ENCODE results near the gene ITGB6. TPM values are rescaled to one million over a fixed set of nuclear protein-coding genes. Genes with fewer than 3 reads are reported as not detected.

The ITGB6 gene
- total RNA-seq, 1 experiment from 2014 or later = 84.8 TPM

DNA sequence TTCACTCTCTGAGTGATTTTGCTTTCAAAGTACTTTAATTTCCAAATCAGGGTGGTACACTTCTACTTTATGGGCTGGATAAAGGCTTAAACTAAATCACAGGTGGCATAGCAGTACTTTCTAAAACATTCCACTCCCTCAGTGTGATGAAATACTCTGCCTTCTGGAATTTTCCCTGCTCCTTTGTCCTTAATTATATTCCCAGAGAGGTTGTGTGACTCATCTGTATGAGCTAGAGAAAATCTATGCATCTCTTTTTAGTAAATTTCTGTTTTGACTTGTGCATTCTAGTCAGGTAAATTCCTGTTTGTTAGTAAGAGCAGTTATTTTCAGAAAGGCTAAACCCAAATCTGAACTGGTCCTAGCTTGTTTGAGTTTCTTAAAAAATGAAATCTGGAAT, 108.7 kb downstream of the ITGB6 start:
- intact Hi-C loops (cut with micrococcal nuclease; ENCODE audit: unreplicated experiment) = no loop called here
- H3K4me1 Mint-ChIP-seq (ENCODE audit: low read depth, unreplicated experiment) = no peaks in the 10 kb centered on the region
- H3K36me3 Mint-ChIP-seq (ENCODE audit: insufficient read depth, unreplicated experiment) = peaks cover 24% of the 10 kb centered on the region
- peaks cover 21% of the 10 kb centered on the region for H3K9me3 Mint-ChIP-seq (ENCODE audit: low read depth, unreplicated experiment)
- no peak for DNase-seq
- no peak overlapping the region for H3K27ac Mint-ChIP-seq (ENCODE audit: unreplicated experiment)
- no peaks in the 10 kb centered on the region for H3K27me3 Mint-ChIP-seq (ENCODE audit: unreplicated experiment)
- H3K4me3 Mint-ChIP-seq (ENCODE audit: low read depth, unreplicated experiment) = no peak overlapping the region
- TF ChIP-seq, protein P1, sequence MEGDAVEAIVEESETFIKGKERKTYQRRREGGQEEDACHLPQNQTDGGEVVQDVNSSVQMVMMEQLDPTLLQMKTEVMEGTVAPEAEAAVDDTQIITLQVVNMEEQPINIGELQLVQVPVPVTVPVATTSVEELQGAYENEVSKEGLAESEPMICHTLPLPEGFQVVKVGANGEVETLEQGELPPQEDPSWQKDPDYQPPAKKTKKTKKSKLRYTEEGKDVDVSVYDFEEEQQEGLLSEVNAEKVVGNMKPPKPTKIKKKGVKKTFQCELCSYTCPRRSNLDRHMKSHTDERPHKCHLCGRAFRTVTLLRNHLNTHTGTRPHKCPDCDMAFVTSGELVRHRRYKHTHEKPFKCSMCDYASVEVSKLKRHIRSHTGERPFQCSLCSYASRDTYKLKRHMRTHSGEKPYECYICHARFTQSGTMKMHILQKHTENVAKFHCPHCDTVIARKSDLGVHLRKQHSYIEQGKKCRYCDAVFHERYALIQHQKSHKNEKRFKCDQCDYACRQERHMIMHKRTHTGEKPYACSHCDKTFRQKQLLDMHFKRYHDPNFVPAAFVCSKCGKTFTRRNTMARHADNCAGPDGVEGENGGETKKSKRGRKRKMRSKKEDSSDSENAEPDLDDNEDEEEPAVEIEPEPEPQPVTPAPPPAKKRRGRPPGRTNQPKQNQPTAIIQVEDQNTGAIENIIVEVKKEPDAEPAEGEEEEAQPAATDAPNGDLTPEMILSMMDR (IDR thresholded peaks at IDR 0.05; ENCODE audit: unreplicated experiment) = no peak
- no TSS peak for BruUV-seq (replicated peaks)
- CTCF ChIA-PET = no interaction called here

DNA sequence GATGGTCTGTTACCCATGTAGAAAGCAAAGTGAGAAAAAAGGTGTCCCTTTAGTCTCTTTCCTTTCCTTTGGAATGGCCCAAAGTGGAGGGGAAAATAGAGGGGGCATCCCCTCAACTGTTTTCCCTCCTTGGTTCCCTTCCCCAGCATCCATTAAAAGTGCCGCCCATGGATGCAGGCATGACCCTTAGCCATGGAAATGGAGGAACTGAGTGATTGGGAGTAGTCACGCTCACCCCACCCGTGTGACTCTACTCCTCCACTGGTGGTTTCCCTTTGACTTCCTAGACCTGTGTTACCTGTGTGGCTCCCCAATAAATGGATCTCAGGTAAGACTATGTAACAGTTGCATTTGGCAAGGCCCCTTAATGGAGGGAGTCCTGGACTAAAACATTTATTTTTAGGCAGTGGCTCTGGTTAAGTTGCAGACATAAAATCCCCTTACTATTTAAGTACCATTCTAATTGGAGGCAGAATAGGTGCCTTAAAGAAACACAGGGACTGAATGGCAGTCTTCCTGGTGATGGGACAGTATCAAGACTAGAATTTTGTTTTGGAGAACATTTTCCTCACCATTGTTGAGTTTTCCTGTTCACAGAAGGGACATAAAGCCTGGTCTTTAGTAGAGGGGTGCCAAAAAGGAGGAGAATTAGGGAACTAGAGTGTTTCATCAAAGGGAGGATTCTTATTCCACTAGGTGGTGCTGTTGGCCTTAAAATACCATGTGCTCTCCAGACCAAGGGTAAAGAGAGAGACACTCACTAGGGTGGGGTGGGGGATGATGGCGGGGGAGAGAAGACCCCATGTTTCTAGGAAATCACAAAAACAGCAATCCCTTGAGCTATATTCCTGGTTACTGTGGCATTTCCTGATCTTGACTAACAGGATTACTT, 112.0 kb downstream of the ITGB6 start:
- Mint-ChIP-seq H3K36me3 (ENCODE audit: insufficient read depth, unreplicated experiment) (peaks cover 21% of the 10 kb centered on the region), H3K4me3 (ENCODE audit: low read depth, unreplicated experiment) (no peak overlapping the region)

DNA sequence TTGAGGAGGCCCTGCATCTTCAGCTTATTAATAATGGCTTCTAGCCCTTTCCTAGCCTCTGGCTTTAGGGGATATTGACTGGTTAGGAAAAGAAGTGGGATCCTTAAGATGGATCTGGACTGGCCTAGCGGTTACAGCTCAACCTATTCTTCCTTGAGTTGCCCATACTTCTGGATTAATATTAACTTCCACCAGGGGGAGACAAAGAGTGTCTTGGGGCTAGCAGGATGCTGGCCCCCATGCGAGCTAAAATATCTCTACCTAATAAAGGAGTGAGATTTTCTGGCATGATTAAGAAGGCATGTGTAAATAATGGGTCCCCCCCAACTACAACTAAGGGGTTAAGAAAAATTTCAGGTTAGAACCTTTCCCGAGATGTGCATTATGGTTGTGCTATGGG, 114.4 kb downstream of the ITGB6 start:
- CTCF ChIA-PET = interaction anchor here (1.4 kb wide), 1 partner anchor 9 kb away, joined by 5 read pairs; no protein-coding TSS in a partner anchor

More for the DNA sequence above, 112.0 kb downstream of the ITGB6 start:
- no peak overlapping the region for H3K27ac Mint-ChIP-seq (ENCODE audit: unreplicated experiment)
- peak; percentile 5 for DNase-seq
- peaks cover 14% of the 10 kb centered on the region for H3K9me3 Mint-ChIP-seq (ENCODE audit: low read depth, unreplicated experiment)
- TF ChIP-seq, protein P1 (IDR thresholded peaks at IDR 0.05; ENCODE audit: unreplicated experiment) = peak; percentile 18
- intact Hi-C loops (cut with micrococcal nuclease; ENCODE audit: unreplicated experiment) = no loop called here
- CTCF ChIA-PET = no interaction called here
- no peaks in the 10 kb centered on the region for H3K4me1 Mint-ChIP-seq (ENCODE audit: low read depth, unreplicated experiment)
- no TSS peak for BruUV-seq (replicated peaks)
- no peaks in the 10 kb centered on the region for H3K27me3 Mint-ChIP-seq (ENCODE audit: unreplicated experiment)

DNA sequence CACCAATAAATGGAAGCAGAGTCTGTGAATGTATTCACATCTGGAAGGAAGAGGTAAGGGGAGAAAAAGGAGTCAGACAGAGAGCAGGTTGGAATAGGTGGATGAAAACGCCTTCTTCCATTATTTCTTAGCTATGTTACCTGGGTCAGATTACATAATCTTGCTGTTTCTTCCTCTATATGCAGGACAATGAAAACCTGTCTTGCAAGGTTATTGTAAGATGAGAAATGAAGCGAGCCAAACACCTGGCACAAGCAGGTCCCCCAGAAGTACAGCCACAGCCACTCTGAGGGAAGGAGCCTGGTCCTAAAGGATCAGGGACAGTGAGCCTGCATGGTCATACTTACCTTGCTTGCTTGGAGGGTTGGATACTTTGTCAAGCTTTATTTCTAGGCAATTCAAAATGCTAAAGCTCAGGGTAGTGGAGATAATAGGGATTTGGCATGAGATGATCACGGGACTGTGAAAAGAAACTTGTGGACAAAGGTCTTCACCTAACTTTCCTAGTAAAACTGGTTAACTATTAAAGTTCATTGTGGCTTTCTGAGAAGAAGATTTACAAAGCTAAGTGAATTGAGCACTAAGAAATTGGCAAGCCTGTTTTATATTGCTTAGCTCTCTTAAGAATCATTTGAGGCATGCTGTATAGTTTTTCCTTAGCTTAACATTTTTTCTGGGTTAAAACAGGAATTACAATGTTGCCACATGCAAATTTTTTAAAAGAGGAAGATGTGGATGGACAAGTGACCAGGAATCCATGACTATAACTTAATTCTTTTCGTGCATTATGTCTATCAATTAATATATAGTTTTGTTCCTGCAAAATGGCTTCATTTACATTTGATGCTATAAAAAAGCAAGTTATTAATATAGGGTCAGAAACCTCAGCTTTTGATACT, 121.9 kb downstream of the ITGB6 start:
- no TSS peak for BruUV-seq (replicated peaks)
- peaks cover 17% of the 10 kb centered on the region for H3K4me1 Mint-ChIP-seq (ENCODE audit: low read depth, unreplicated experiment)
- H3K36me3 Mint-ChIP-seq (ENCODE audit: insufficient read depth, unreplicated experiment) = peaks cover 10% of the 10 kb centered on the region
- H3K4me3 Mint-ChIP-seq (ENCODE audit: low read depth, unreplicated experiment) = peak overlapping the region; percentile 63
- DNase-seq = peak; percentile 47
- TF ChIP-seq, protein P1 (IDR thresholded peaks at IDR 0.05; ENCODE audit: unreplicated experiment) = no peak
- no peaks in the 10 kb centered on the region for H3K27me3 Mint-ChIP-seq (ENCODE audit: unreplicated experiment)
- CTCF ChIA-PET = interaction anchor here (0.6 to 1.6 kb wide), 6 partner anchors 7 to 246 kb away, joined by 3 to 5 read pairs (median 4); no protein-coding TSS in a partner anchor
- intact Hi-C loops (cut with micrococcal nuclease; ENCODE audit: unreplicated experiment) = no loop called here
- peak overlapping the region; percentile 89 for H3K27ac Mint-ChIP-seq (ENCODE audit: unreplicated experiment)
- H3K9me3 Mint-ChIP-seq (ENCODE audit: low read depth, unreplicated experiment) = no peaks in the 10 kb centered on the region

More for the DNA sequence above, 114.4 kb downstream of the ITGB6 start:
- TF ChIP-seq, protein P1 (IDR thresholded peaks at IDR 0.05; ENCODE audit: unreplicated experiment) = peak; percentile 25
- Mint-ChIP-seq H3K27ac (ENCODE audit: unreplicated experiment) (no peak overlapping the region), H3K4me3 (ENCODE audit: low read depth, unreplicated experiment) (no peak overlapping the region), H3K36me3 (ENCODE audit: insufficient read depth, unreplicated experiment) (peaks cover 21% of the 10 kb centered on the region), H3K27me3 (ENCODE audit: unreplicated experiment) (no peaks in the 10 kb centered on the region), H3K9me3 (ENCODE audit: low read depth, unreplicated experiment) (peaks cover 14% of the 10 kb centered on the region), H3K4me1 (ENCODE audit: low read depth, unreplicated experiment) (no peaks in the 10 kb centered on the region)
- BruUV-seq (replicated peaks) = no TSS peak
- no peak for DNase-seq
- intact Hi-C loops (cut with micrococcal nuclease; ENCODE audit: unreplicated experiment) = no loop called here

Measured in Calu3 (cell line).